ENCODE data around the gene ANKRD52.

Gene ANKRD52

GRCh38 chr12:56224102-56224701, 34.0 kb downstream of the ANKRD52 start, which contains the start of gene NABP2:
Gene NABP2 (plus strand): TSS chr12:56224342. CDS start chr12:56224857, 515 bp downstream.
- H3K27ac ChIP-seq, result peak within 1 kb of the TSS; percentile 49
- H3K9ac ChIP-seq, result no peak within 1 kb of the TSS
- H3K4me2 ChIP-seq (ENCODE audit: low read length), result peak within 1 kb of the TSS; percentile 84
- H2AFZ ChIP-seq, result peak within 1 kb of the TSS; percentile 79
- peaks cover 7% of the 10 kb centered on the region for H3K79me2 ChIP-seq
- H3K27me3 ChIP-seq (ENCODE audit: control insufficient read depth, insufficient read depth, low read length), result no peaks in the 10 kb centered on the region
- peaks cover 6% of the 10 kb centered on the region for H3K4me1 ChIP-seq
- no peaks in the 10 kb centered on the region for H3K36me3 ChIP-seq (ENCODE audit: control insufficient read depth, insufficient read depth, low read length)
- peak within 1 kb of the TSS; percentile 66 for H3K4me3 ChIP-seq (ENCODE audit: low read depth, low read length)
- TF ChIP-seq CTCF (IDR thresholded peaks at IDR 0.05), result peak; percentile 93
- no peaks in the 10 kb centered on the region for H3K9me3 ChIP-seq (ENCODE audit: control insufficient read depth, low read length)

GRCh38 chr12:56223571-56224101, 34.5 kb downstream of the ANKRD52 start:
- H3K9me3 ChIP-seq (ENCODE audit: control insufficient read depth, low read length), result no peaks in the 10 kb centered on the region
- H3K27ac ChIP-seq, result peak overlapping the region; percentile 49
- H3K4me1 ChIP-seq, result peaks cover 6% of the 10 kb centered on the region
- peak overlapping the region; percentile 73 for H3K4me2 ChIP-seq (ENCODE audit: low read length)
- H3K36me3 ChIP-seq (ENCODE audit: control insufficient read depth, insufficient read depth, low read length), result no peaks in the 10 kb centered on the region
- peak overlapping the region; percentile 64 for H2AFZ ChIP-seq
- H3K4me3 ChIP-seq (ENCODE audit: low read depth, low read length), result peak overlapping the region; percentile 66
- no peak for TF ChIP-seq CTCF (IDR thresholded peaks at IDR 0.05)
- H3K79me2 ChIP-seq, result peaks cover 10% of the 10 kb centered on the region
- no peaks in the 10 kb centered on the region for H3K27me3 ChIP-seq (ENCODE audit: control insufficient read depth, insufficient read depth, low read length)
- H3K9ac ChIP-seq, result no peak overlapping the region

- Histone ChIP-seq H3K79me2 (peaks cover 16% of the 10 kb centered on the region), H3K4me3 (ENCODE audit: low read depth, low read length) (peak overlapping the region; percentile 88), H3K27me3 (ENCODE audit: control insufficient read depth, insufficient read depth, low read length) (no peaks in the 10 kb centered on the region), H3K27ac (peak overlapping the region; percentile 92), H3K4me2 (ENCODE audit: low read length) (peak overlapping the region; percentile 82), H3K36me3 (ENCODE audit: control insufficient read depth, insufficient read depth, low read length) (no peaks in the 10 kb centered on the region), H3K9me3 (ENCODE audit: control insufficient read depth, low read length) (no peaks in the 10 kb centered on the region), H2AFZ (peak overlapping the region; percentile 79), H3K9ac (peak overlapping the region; percentile 32), H3K4me1 (peaks cover 6% of the 10 kb centered on the region)
- TF ChIP-seq CTCF (IDR thresholded peaks at IDR 0.05), result no peak
Measured at GRCh38 chr12:56222531-56222895, 35.7 kb downstream of the ANKRD52 start.

- Histone ChIP-seq H3K27ac (peak within 1 kb of the TSS; percentile 92), H3K4me1 (peaks cover 6% of the 10 kb centered on the region), H2AFZ (peak within 1 kb of the TSS; percentile 79), H3K4me3 (ENCODE audit: low read depth, low read length) (peak within 1 kb of the TSS; percentile 88), H3K79me2 (peaks cover 20% of the 10 kb centered on the region), H3K4me2 (ENCODE audit: low read length) (peak within 1 kb of the TSS; percentile 82), H3K36me3 (ENCODE audit: control insufficient read depth, insufficient read depth, low read length) (no peaks in the 10 kb centered on the region), H3K27me3 (ENCODE audit: control insufficient read depth, insufficient read depth, low read length) (no peaks in the 10 kb centered on the region), H3K9me3 (ENCODE audit: control insufficient read depth, low read length) (no peaks in the 10 kb centered on the region), H3K9ac (peak within 1 kb of the TSS; percentile 68)
- no peak for TF ChIP-seq CTCF (IDR thresholded peaks at IDR 0.05)
Measured at GRCh38 chr12:56221757-56222530, 36.2 kb downstream of the ANKRD52 start, which contains the start of gene RNF41. Gene RNF41 (minus strand): TSS chr12:56221922. CDS start chr12:56214047, 7,875 bp downstream.

Data from parathyroid adenoma (tissue), 2 donors.